GM21526 (cell line): ENCODE results near the gene HNF1B.
"Not testable (repeated sequence)": the region's sequence is repeated elsewhere in the genome, so short reads cannot be mapped to it uniquely, and the experiment has no call there.

Source experiments
- ATAC-seq: cut with Tn5 transposase; IDR thresholded peaks from one replicate; pipeline ENCODE4 v1.9.1; 2021; ENCODE audit warnings: moderate library complexity; ENCODE audit not compliant: unreplicated experiment, low FRiP score

The HNF1B gene

DNA sequence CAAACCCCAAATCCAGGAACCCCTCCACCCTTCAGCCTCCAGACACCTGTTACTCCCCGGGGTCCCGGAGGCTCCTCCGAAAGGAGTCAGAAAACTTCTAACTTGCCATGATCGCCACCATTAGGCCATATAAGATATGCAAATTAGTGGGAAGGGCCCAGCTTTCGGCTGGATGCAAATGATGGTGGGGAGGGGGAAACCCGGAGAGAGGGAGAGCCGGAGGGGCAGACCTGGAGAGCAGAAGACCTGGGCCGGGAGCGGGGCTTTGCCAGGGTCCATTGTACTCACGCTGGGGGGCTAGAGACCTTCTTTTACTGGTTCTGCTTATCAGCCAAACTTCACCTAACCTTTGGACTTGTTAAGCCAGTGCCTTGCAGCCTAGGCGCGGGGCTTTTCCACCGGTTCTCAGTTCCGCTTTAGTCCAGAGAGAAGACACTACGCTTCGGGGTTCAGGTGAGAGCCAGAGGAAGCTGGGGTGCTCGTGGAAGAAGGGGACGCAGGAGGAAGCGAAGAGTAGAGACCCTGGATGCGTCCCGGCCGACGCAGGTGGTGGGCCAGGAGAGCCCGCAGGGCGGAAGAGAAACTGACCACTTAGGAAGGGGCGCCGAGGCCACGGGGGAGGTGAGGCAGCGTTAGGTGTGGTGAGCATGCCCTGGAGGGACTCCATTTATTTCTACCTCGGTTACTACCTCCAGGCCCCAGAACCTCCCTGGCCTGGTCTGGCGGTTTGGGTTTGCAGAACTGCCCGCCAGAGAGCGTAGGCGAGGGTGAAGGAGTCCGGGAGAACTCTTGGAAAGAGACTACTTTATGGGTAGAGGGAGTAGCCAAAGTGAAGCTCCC is at the start of gene HNF1B:
TSS of gene HNF1B (minus strand) at position 99 of the 840 bp plus-strand sequence. CDS start 175 bp downstream, outside the sequence.
- no peak for ATAC-seq

DNA sequence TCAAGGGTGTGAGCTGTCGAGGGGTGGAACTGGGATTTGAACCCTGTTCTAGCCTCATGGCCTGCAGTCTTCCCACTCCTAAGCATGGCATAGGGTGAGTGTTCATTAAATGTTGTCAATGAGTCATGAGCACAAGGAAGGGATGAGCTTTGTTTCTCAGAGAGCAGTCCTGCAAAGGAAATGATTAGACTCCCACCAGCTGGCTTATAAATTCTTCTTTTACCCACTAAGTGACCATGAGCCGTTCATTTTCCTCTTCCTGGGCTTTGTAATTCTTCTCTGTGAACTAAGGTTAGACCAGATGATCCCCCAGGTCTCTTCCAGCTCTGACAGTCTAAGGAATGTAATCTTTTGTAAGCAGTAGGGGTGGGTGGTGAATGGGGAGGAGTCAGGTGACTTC is 47.9 kb upstream of the HNF1B start:
- no peak for ATAC-seq

DNA sequence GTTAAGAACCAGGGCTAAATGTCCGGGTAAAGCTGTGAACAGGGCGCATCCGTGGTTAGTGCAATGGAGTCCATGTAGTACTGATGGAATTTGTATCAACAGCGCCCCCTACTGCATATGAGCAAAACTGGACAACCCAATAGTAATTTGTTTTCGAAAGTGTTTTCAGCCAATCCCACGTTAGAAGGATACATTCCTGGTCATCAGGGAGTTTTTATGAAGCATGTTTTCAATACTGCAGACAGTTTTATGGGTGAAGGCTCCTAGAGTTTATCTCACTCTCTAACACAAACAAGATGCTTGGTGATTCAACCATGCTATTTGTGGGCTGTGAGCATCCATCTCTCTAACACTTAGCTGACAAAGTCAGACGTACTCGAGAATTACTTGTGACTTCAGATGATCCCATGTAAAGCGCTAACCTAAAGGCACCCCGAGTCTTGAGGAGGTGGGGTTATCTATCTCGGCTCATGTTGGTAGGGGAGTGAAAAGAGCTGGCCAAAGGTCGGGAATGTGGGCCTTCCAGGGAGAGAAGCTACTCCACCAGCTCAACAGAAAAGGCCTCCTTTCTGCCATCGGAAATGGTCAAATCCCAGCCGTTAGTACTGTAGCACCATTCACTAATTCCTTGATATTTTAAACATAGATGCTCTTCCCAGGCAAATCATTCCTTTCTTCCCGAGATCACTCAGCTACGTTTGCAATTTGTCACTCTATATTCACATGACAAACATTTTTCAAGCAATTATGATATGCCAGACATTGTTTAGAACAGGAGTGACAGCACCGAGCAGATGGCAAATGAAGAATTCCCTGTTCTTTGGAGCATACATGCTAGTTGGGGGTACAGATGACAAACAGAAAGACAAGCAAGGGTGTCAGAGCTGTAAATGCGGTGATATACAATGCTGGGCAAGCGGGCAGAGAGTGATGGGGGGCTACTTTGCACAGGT is 46.9 kb upstream of the HNF1B start:
- ATAC-seq, result no peak

- ATAC-seq, result no peak
These were observed 45.1 kb upstream of the HNF1B start for GRCh38 chr17:37789771-37790541.

DNA sequence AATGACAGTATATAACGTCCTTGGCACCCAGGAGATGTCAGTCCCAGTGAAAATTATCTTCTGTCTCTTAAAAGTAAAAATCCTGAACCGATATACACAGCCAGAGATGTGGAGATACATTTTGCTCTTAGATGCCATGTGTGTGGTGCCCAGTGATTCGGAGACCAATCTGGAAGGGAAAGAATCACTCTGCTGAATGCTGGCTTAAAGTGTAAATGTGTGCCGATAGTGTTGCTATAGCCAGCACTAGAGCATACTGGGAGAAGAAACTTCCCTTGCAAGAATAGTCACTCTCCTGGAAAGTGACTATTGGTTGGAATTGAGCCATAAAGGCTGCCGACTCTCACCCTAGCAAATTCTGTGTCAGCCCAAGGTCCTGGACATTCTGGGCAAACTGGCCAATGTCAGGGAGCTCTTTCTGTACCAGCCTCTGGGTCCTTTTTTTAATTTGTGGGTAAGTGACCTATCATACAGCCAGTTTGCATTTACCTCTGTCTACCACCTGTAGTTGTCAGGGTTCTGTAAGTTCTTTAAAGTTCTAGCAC is 44.2 kb upstream of the HNF1B start:
- no peak for ATAC-seq

DNA sequence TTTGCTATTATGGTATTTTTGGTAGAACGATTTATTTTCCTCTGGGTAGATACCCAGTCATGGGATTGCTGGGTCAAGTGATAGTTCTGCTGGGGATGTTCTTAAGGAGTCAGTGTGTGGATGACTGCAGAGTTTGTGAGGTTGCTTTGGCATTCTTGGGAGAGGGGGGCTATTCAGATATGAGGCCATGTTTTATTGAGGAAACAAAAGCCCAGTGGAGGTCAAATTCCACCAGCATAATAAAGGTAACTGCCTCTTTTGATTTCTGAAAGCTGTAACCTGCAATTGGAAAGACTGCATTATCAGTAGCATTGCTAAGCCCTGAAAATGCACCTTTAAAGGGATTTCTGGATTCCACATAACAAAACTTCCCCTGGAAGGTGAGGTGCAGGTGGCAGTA is 43.7 kb upstream of the HNF1B start:
- no peak for ATAC-seq

GRCh38 chr17:37787055-37787757 is 42.3 kb upstream of the HNF1B start:
- no peak for ATAC-seq

GRCh38 chr17:37786481-37786880 is 41.6 kb upstream of the HNF1B start:
- ATAC-seq, result no peak

DNA sequence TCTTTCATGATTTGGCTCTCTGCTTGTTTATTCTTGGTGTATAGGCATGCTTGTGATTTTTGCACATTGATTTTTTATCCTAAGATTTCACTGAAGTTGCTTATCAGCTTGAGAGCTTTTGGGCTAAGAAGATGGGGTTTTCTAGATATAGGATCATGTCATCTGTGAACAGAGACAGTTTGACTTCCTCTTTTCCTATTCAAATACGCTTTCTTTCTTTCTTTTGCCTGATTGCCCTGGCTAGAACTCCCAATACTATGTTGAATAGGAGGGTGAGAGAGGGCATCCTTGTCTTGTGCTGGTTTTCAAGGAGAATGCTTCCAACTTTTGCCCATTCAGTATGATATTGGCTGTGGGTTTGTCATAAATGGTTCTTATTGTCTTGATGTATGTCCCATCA is 37.6 kb upstream of the HNF1B start:
- ATAC-seq, result not testable (repeated sequence)

DNA sequence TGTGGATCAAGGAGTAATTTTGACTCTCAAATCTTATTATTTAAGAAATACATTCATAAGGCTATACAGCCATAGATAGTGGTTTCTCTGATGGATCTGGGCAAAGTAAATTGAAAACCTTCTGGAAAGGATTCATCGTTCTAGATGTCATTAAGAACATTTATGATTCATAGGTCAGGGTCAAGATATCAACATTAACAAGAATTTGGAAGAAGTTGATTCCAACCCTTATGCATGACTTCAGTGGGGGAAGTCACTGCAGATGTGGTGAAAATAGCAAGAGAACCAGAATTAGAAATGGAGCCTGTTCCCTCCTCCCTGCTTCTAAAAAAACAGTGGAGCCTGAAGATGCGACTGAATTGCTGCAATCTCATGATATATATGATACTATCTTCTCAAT is 36.6 kb upstream of the HNF1B start:
- ATAC-seq, result no peak

DNA sequence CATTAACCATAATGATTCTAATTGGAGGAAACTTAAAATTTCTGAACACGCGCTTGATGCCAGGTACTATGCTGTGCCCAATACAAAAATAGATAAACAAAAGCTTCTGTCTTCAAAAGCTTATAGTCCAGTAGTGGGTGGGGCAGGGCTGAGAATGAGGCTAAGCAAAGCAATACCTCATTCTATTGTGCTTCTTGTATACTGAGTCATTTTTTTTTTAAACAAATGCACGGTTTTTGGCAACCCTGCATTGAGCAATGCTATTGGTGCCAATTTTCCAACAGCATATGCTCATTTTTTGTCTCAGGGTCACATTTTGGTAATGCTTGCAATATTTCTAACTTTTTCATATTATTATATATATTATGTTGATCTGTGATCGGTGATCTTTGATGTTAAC is 34.7 kb upstream of the HNF1B start:
- no peak for ATAC-seq

DNA sequence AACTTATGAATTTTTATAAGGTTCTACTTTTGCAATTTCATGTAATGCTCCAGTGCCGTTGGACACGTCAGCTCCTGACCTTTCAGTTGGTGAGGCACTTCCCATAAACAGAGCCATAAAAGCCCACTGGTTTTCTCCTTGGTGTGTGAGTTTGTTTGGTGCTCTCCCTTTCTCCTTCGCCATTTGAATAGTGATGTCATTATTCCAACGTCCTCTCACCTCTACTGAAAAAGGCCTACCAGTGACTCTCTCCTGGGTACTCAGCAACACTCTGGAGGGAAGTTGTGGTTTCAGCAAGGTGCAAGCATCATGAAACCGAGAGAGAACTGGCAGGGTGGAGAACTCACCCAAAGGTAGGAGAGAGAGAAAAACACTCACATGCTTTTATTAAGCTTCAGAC is 29.6 kb upstream of the HNF1B start:
- no peak for ATAC-seq

- ATAC-seq, result no peak
These were observed 28.1 kb upstream of the HNF1B start for GRCh38 chr17:37772982-37773381.

DNA sequence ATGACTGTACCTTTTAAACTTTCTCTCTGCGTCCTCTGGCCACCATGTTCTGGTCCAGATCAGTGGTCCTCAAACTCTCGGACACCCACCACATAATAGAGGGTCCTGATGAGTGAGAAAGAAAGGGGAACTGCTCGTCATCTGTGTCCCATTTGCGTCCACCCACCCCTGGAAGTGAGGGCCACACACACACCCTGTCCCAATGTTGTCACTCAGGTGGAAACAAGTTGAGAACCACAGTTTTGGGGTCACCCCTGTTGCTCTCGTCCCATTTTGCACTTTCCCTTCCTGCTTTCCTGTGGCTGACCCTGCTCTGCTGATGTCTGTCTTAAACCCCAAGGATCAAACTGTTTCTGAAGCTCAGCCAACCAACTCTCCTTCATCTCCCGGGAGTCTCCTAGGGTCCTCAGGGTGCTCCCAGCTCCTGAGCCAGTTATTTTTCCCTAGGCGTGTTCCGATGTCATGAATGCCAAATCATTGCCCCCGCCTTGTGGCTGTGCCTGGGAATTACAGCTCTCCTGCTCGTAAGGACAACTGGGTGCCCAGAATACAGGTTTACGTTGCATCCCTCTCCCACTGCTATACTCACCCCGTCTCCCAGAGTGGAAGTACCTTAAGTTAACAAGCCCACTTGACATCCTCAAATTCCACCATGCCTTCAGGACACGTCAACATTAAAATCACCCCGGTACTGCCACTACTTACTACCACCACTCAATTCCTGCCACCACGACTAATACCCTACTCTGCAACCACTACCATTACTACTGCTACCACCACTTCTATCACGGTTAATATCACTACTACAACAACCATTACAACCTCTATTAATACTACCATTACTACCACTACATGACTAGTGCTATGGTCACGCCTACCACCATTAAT is 26.0 kb upstream of the HNF1B start:
- ATAC-seq, result no peak

- no peak for ATAC-seq
These were observed 24.2 kb upstream of the HNF1B start for GRCh38 chr17:37769050-37769449.

DNA sequence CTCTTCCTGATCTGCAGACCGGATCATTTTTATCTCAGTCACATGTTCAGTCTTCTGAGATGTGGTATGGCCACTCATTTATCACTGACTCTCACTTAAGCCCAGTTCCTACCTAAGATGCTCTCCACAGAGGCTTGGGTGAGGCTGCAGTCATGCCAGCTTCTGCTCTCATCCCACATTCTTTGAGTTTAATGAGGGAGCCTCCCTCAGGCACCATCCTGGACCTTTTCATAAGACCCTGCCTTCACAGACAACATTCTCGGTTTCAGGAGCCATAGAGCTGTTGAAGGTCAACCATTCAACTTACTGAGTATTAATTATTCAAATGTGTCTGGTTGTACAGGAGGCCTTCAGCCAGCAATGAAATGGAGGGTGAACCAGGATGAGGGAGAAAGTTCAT is 23.6 kb upstream of the HNF1B start:
- ATAC-seq, result no peak

DNA sequence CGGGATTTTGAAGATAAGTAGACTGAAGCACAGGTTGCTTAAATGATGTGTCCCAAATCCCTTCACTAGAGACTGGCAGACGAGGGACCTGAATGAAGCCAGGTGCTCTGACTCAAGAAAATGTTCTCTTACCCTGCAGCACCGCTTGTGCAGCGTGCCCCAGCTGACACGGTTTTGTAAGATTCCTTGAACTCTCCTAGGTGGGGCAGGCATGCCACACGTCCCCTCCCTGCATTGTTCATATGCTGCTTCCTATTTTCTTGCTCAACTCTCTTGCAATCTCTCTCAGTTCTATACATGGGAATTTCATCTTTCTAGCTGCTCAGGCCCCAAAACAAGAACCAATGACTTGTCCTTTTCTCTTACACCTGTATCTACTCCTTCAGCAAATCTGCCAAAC is 22.1 kb upstream of the HNF1B start:
- no peak for ATAC-seq

DNA sequence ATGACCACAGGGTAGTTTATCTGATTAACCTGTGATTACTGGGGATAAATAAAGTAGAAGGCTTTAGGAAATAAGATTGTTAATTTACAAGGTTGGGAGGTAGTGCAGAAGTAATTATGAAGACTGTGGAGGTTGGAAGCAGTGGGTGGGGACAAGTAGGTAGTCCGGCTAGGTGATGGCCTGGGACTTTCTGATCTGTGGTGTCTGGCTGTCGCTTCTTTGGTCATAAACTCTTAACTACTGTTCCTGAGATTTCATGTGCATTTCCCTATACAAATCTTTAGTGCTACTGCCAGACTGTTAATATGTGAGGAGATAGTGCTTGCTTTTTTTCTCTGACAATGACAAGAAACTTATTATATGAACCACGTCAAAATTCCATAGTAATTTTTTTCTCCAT is 19.5 kb upstream of the HNF1B start:
- ATAC-seq, result no peak

- ATAC-seq, result no peak
These were observed 17.8 kb upstream of the HNF1B start for GRCh38 chr17:37762666-37763065.
